Stimulated activated CD4-positive, alpha-beta T cell treated with anti-CD3 and anti-CD28 coated beads, Interleukin-12 subunit alpha, Interleukin-12 subunit beta, amount 100 ng/mL, for 24 hours (primary cell): ENCODE results near the gene DDI2.

Source experiments
- DNase-seq, 2 experiments: peaks; one replicate each; pipeline ENCODE4 v3.0.0-alpha.2; 2020; ENCODE audit warnings: low read depth in 2 of 2

The DDI2 gene

GRCh38 chr1:15702722-15703550 lies 85.7 kb downstream of the DDI2 start:
- no peak for DNase-seq

- no peak for DNase-seq
Observed at GRCh38 chr1:15703562-15703961, 86.3 kb downstream of the DDI2 start.

- DNase-seq = no peak
Observed at GRCh38 chr1:15704526-15705183, 87.4 kb downstream of the DDI2 start.

- no peak for DNase-seq
Observed at GRCh38 chr1:15705184-15705566, 87.9 kb downstream of the DDI2 start.

- no peak for DNase-seq
Observed at GRCh38 chr1:15706751-15707150, 89.5 kb downstream of the DDI2 start.

- no peak for DNase-seq
Observed at GRCh38 chr1:15707239-15707925, 90.1 kb downstream of the DDI2 start.

GRCh38 chr1:15708486-15709137 lies 91.4 kb downstream of the DDI2 start:
- no peak for DNase-seq

GRCh38 chr1:15709226-15709625 lies 92.0 kb downstream of the DDI2 start:
- DNase-seq = no peak

- no peak for DNase-seq
Observed at GRCh38 chr1:15712168-15712567, 94.9 kb downstream of the DDI2 start.

GRCh38 chr1:15714406-15715136 lies 97.3 kb downstream of the DDI2 start:
- DNase-seq = no peak

- no peak for DNase-seq
Observed at GRCh38 chr1:15717418-15718125, 100.3 kb downstream of the DDI2 start.

- DNase-seq = no peak
Observed at GRCh38 chr1:15718199-15718601, 100.9 kb downstream of the DDI2 start.
